Erythroblast (primary cell): ENCODE results near the gene AGTPBP1.

Experiments used
- GATA1 ChIP-seq: IDR thresholded peaks from 2 replicates; pipeline ENCODE4 v1.6.1; 2011; ENCODE audit warnings: low read depth, mild to moderate bottlenecking, control low read depth, low read length, moderate library complexity
- POLR2A ChIP-seq: IDR thresholded peaks from 2 replicates; pipeline ENCODE4 v1.6.1; 2011; ENCODE audit warnings: mild to moderate bottlenecking, low read length

- TF ChIP-seq POLR2A = no peak
- no peak for TF ChIP-seq GATA1
Observed at GRCh38 chr9:85726737-85727136, 15.0 kb downstream of the AGTPBP1 start.
